H1 (cell line): ENCODE measurements around the gene KDM6B.

Experiments used
- CEBPB ChIP-seq: IDR thresholded peaks from 2 replicates; pipeline ENCODE4 v1.6.1; 2012; ENCODE audit warnings: low read depth, low read length
- CREB1 ChIP-seq: IDR thresholded peaks from 2 replicates; pipeline ENCODE4 v1.6.1; 2012; ENCODE audit warnings: inconsistent platforms
- EP300 ChIP-seq, 2 experiments: IDR thresholded peaks; 1 replicate in 1 of 2; 2 replicates in 1 of 2; pipeline ENCODE4 v1.6.1; 2011 to 2012; ENCODE audit warnings: low read depth in 2 of 2, low read length in 2 of 2, mild to moderate bottlenecking in 2 of 2, borderline replicate concordance in 1 of 2, inconsistent platforms in 1 of 2, moderate library complexity in 1 of 2
- EZH2 ChIP-seq: fragments of 200-600 bp; sonication (generic); IDR thresholded peaks from 2 replicates; pipeline ENCODE4 v1.7.1; 2012; ENCODE audit warnings: low read depth, mild to moderate bottlenecking, moderate library complexity, low read length, inconsistent platforms; ENCODE audit not compliant: severe bottlenecking
- POLR2A ChIP-seq, 2 experiments: IDR thresholded peaks; 1 replicate in 1 of 2; 2 replicates in 1 of 2; pipeline ENCODE4 v1.6.1; 2011; ENCODE audit warnings: low read depth in 2 of 2, low read length in 2 of 2, mild to moderate bottlenecking in 2 of 2; ENCODE audit errors: control extremely low read depth in 1 of 2
- TAF1 ChIP-seq: IDR thresholded peaks from 2 replicates; pipeline ENCODE4 v1.6.1; 2011; ENCODE audit warnings: mild to moderate bottlenecking, low read depth, low read length
- ZNF274 ChIP-seq: IDR thresholded peaks from 2 replicates; pipeline ENCODE4 v1.7.0; 2012; ENCODE audit warnings: low read length, borderline replicate concordance; ENCODE audit errors: extremely low read depth
- TF ChIP-seq, protein P1 (sequence below): IDR thresholded peaks from 2 replicates; pipeline ENCODE4 v1.6.1; 2011; ENCODE audit warnings: low read length, improper control_type of control experiment
- TF ChIP-seq, protein P2 (sequence below), 3 experiments: IDR thresholded peaks; 1 replicate in 2 of 3; 2 replicates in 1 of 3; pipeline versions ENCODE4 v1.5.1 to v1.6.1; 2011; ENCODE audit warnings: low read length in 3 of 3, mild to moderate bottlenecking in 3 of 3, inconsistent platforms in 2 of 3, low read depth in 1 of 3, moderate library complexity in 1 of 3; ENCODE audit not compliant: insufficient read depth in 1 of 3; ENCODE audit errors: control extremely low read depth in 1 of 3
- TF ChIP-seq, protein P3 (sequence below): IDR thresholded peaks from 2 replicates; pipeline ENCODE4 v1.6.1; 2012; ENCODE audit warnings: inconsistent platforms

DNA sequence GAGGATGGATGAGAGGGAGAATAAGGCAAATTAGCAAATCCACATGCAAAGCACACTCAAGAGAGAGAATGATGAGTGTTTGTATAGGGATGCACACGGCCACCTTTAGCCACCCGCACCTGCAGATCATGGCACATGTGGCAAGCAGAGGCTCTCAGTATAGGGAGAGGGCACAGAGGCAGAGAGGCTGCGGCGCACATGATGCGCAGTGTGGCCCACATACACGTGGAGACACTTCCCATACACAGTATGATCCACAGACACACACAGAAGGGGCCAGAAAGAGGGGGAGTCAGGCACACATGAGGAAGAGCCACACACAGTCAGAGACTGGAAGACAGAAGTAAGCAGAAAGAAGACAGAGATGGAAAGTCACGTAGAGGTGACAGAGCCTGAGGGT lies 48.1 kb downstream of the KDM6B start:
- no peak for TF ChIP-seq TAF1
- TF ChIP-seq, protein P1, sequence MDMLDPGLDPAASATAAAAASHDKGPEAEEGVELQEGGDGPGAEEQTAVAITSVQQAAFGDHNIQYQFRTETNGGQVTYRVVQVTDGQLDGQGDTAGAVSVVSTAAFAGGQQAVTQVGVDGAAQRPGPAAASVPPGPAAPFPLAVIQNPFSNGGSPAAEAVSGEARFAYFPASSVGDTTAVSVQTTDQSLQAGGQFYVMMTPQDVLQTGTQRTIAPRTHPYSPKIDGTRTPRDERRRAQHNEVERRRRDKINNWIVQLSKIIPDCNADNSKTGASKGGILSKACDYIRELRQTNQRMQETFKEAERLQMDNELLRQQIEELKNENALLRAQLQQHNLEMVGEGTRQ: no peak
- no peak for TF ChIP-seq CEBPB
- no peak for TF ChIP-seq EP300 (IDR thresholded peaks at IDR 0.05; ENCODE audit: borderline replicate concordance in 1 of 2, low read depth in 2 of 2, low read length in 2 of 2)
- TF ChIP-seq EZH2: no peak
- TF ChIP-seq CREB1: no peak
- TF ChIP-seq ZNF274: no peak
- TF ChIP-seq, protein P2, sequence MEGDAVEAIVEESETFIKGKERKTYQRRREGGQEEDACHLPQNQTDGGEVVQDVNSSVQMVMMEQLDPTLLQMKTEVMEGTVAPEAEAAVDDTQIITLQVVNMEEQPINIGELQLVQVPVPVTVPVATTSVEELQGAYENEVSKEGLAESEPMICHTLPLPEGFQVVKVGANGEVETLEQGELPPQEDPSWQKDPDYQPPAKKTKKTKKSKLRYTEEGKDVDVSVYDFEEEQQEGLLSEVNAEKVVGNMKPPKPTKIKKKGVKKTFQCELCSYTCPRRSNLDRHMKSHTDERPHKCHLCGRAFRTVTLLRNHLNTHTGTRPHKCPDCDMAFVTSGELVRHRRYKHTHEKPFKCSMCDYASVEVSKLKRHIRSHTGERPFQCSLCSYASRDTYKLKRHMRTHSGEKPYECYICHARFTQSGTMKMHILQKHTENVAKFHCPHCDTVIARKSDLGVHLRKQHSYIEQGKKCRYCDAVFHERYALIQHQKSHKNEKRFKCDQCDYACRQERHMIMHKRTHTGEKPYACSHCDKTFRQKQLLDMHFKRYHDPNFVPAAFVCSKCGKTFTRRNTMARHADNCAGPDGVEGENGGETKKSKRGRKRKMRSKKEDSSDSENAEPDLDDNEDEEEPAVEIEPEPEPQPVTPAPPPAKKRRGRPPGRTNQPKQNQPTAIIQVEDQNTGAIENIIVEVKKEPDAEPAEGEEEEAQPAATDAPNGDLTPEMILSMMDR (IDR thresholded peaks at IDR 0.05; ENCODE audit: control extremely low read depth in 1 of 3, insufficient read depth in 1 of 3, low read depth in 1 of 3, low read length in 3 of 3): no peak
- TF ChIP-seq POLR2A (IDR thresholded peaks at IDR 0.05; ENCODE audit: control extremely low read depth in 1 of 2, low read depth in 2 of 2, low read length in 2 of 2): no peak
- TF ChIP-seq, protein P3, sequence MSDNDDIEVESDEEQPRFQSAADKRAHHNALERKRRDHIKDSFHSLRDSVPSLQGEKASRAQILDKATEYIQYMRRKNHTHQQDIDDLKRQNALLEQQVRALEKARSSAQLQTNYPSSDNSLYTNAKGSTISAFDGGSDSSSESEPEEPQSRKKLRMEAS: no peak
